Parathyroid adenoma (tissue), 2 donors: ENCODE measurements around the gene VWA5A.

ENCODE experiments used
- H2AFZ ChIP-seq: fragments of 300-600 bp; sonication (generic); one replicate; pipeline ENCODE4 v1.7.0; 2017; ENCODE audit warnings: antibody characterized with exemption, mild to moderate bottlenecking
- H3K27ac ChIP-seq: fragments of 300-600 bp; sonication (generic); one replicate; pipeline ENCODE4 v1.7.0; 2017
- H3K27me3 ChIP-seq: fragments of 300-600 bp; sonication (generic); one replicate; pipeline ENCODE4 v1.7.0; 2017; ENCODE audit warnings: low read length; ENCODE audit not compliant: control insufficient read depth, insufficient read depth
- H3K36me3 ChIP-seq: fragments of 300-600 bp; sonication (generic); one replicate; pipeline ENCODE4 v1.7.0; 2017; ENCODE audit warnings: low read length; ENCODE audit not compliant: control insufficient read depth, insufficient read depth
- H3K4me1 ChIP-seq: fragments of 300-600 bp; sonication (generic); one replicate; pipeline ENCODE4 v1.7.0; 2017; ENCODE audit warnings: control low read depth
- H3K4me2 ChIP-seq: fragments of 300-600 bp; sonication (generic); one replicate; pipeline ENCODE4 v1.7.0; 2017; ENCODE audit warnings: low read length
- H3K4me3 ChIP-seq: fragments of 300-600 bp; sonication (generic); one replicate; pipeline ENCODE4 v1.7.0; 2017; ENCODE audit warnings: low read depth, low read length
- H3K79me2 ChIP-seq: fragments of 300-600 bp; sonication (generic); one replicate; pipeline ENCODE4 v1.7.0; 2017; ENCODE audit warnings: control low read depth
- H3K9ac ChIP-seq: fragments of 300-600 bp; sonication (generic); one replicate; pipeline ENCODE4 v1.7.0; 2017; ENCODE audit warnings: mild to moderate bottlenecking
- H3K9me3 ChIP-seq: fragments of 300-600 bp; sonication (generic); one replicate; pipeline ENCODE4 v1.7.0; 2017; ENCODE audit warnings: low read length; ENCODE audit not compliant: control insufficient read depth
- CTCF ChIP-seq: fragments of 300-600 bp; sonication (generic); IDR thresholded peaks from one replicate; pipeline ENCODE4 v1.7.0; 2017; ENCODE audit warnings: antibody characterized with exemption, mild to moderate bottlenecking
- donor health status: primary hyperparathyroidism.

VWA5A gene

DNA sequence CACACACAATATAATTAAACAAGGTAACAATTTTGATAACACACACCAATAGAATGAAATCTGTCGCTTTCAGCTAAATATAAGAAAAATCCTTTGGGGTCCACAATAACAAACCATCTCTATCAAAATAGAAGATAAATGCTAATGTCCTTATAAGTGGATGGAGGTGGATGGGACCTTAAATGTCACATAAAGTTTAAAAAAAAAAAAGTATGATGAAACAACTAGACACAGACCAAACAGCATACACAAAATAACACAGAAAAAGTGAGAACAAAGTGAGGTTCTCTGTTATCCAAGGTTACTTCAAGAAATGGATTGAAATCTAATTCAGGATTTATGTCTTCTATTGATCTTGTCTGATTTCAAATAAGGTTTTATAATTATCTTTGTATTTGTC lies 57.3 kb downstream of the VWA5A start:
- no peaks in the 10 kb centered on the region for H3K36me3 ChIP-seq
- no peak for TF ChIP-seq CTCF
- no peaks in the 10 kb centered on the region for H3K27me3 ChIP-seq
- no peak overlapping the region for H3K4me2 ChIP-seq
- H3K79me2 ChIP-seq: no peaks in the 10 kb centered on the region
- no peaks in the 10 kb centered on the region for H3K4me1 ChIP-seq
- no peaks in the 10 kb centered on the region for H3K9me3 ChIP-seq
- H3K4me3 ChIP-seq: no peak overlapping the region
- no peak overlapping the region for H3K9ac ChIP-seq
- H2AFZ ChIP-seq: no peak overlapping the region
- no peak overlapping the region for H3K27ac ChIP-seq

DNA sequence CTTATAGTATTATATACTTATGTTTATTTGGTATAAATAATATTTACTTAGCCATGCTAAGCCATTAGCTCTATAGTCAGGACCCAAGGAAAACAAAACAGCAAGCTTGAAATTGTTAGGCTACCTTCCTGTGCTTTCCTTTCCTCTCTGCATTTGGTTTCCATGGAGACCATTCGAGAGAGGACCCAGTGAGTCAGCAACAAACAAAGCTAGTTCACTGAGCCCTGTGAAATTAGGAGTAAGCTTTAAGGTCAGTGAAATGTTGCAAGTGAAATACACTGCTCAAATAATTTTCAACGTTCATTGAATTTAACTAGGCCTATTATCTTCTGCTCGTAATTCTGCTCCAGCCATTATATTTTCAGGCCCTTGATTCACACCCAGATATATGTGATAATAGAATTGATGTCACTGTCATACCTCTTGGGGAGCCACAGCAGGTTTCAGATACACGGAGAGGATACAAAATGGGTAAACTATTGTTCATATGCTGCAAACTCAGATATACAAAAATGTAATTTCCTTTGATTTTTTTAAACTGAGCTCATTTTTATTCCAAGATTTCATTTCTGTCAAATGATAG lies 58.8 kb downstream of the VWA5A start:
- no peaks in the 10 kb centered on the region for H3K4me1 ChIP-seq
- H3K4me2 ChIP-seq: no peak overlapping the region
- H3K79me2 ChIP-seq: no peaks in the 10 kb centered on the region
- H3K27ac ChIP-seq: no peak overlapping the region
- no peaks in the 10 kb centered on the region for H3K27me3 ChIP-seq
- no peak overlapping the region for H3K9ac ChIP-seq
- no peak overlapping the region for H2AFZ ChIP-seq
- no peaks in the 10 kb centered on the region for H3K36me3 ChIP-seq
- no peaks in the 10 kb centered on the region for H3K9me3 ChIP-seq
- no peak overlapping the region for H3K4me3 ChIP-seq
- no peak for TF ChIP-seq CTCF

GRCh38 chr11:124176925-124177715 lies 61.9 kb downstream of the VWA5A start:
- Histone ChIP-seq H3K79me2 (no peaks in the 10 kb centered on the region), H3K4me1 (no peaks in the 10 kb centered on the region), H3K36me3 (no peaks in the 10 kb centered on the region), H2AFZ (no peak overlapping the region), H3K9ac (no peak overlapping the region), H3K27me3 (no peaks in the 10 kb centered on the region), H3K4me2 (no peak overlapping the region), H3K4me3 (no peak overlapping the region), H3K9me3 (no peaks in the 10 kb centered on the region), H3K27ac (no peak overlapping the region)
- no peak for TF ChIP-seq CTCF

DNA sequence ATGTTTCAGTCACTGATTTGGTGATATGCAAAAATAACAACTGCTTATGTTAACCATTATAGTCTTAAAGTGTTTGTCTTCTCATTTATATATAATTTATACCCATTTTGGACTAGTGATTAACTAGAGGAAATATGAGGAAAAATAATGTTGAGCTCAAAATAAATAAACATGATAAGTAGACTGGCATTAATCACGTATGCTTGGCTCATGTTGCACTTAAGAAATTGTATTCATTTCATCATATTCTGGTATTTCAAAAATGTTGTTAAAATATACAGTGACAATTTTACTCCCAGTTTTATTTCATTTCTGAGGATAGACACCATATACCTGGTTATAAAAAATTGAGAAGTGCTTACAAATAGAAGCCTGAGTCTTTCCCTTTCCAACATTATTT lies 64.1 kb downstream of the VWA5A start:
- no peak for TF ChIP-seq CTCF
- no peak overlapping the region for H2AFZ ChIP-seq

DNA sequence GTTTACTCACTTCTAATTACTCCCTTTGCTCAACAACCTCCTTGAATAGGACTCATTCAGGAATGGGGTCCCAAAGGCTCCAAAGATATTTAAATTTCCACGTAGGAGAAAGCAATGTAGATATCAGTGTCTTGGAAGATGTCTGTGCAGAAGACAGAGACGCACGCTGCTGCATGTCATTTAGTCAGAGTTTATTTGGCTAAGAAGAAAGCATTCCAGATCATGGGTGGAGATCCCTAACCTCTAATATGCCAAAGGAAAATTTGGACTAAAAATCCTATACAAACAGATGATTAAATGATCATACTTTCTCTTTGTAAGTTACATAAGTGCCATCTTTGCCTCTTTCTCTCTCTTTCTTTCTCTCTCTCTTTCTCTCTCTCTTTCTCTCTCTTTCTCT lies 67.8 kb downstream of the VWA5A start, which contains the start of gene OR10D3:
Gene OR10D3 (plus strand): TSS at position 278 of the 400 bp plus-strand sequence. CDS start 1,925 bp downstream, outside the sequence.
- Histone ChIP-seq H3K4me2 (no peak within 1 kb of the TSS), H3K27me3 (no peaks in the 10 kb centered on the region), H3K27ac (no peak within 1 kb of the TSS), H3K9ac (no peak within 1 kb of the TSS), H3K36me3 (no peaks in the 10 kb centered on the region), H3K9me3 (no peaks in the 10 kb centered on the region), H3K4me3 (no peak within 1 kb of the TSS), H3K4me1 (no peaks in the 10 kb centered on the region), H2AFZ (no peak within 1 kb of the TSS), H3K79me2 (no peaks in the 10 kb centered on the region)
- TF ChIP-seq CTCF: no peak

More for the DNA sequence above, 64.1 kb downstream of the VWA5A start:
- Histone ChIP-seq H3K4me1 (no peaks in the 10 kb centered on the region), H3K4me2 (no peak overlapping the region), H3K27me3 (no peaks in the 10 kb centered on the region), H3K79me2 (no peaks in the 10 kb centered on the region), H3K27ac (no peak overlapping the region), H3K36me3 (no peaks in the 10 kb centered on the region), H3K4me3 (no peak overlapping the region), H3K9me3 (no peaks in the 10 kb centered on the region), H3K9ac (no peak overlapping the region)
